ENCODE results near the gene KCTD10.

The KCTD10 gene, protein sequence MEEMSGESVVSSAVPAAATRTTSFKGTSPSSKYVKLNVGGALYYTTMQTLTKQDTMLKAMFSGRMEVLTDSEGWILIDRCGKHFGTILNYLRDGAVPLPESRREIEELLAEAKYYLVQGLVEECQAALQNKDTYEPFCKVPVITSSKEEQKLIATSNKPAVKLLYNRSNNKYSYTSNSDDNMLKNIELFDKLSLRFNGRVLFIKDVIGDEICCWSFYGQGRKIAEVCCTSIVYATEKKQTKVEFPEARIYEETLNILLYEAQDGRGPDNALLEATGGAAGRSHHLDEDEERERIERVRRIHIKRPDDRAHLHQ

DNA sequence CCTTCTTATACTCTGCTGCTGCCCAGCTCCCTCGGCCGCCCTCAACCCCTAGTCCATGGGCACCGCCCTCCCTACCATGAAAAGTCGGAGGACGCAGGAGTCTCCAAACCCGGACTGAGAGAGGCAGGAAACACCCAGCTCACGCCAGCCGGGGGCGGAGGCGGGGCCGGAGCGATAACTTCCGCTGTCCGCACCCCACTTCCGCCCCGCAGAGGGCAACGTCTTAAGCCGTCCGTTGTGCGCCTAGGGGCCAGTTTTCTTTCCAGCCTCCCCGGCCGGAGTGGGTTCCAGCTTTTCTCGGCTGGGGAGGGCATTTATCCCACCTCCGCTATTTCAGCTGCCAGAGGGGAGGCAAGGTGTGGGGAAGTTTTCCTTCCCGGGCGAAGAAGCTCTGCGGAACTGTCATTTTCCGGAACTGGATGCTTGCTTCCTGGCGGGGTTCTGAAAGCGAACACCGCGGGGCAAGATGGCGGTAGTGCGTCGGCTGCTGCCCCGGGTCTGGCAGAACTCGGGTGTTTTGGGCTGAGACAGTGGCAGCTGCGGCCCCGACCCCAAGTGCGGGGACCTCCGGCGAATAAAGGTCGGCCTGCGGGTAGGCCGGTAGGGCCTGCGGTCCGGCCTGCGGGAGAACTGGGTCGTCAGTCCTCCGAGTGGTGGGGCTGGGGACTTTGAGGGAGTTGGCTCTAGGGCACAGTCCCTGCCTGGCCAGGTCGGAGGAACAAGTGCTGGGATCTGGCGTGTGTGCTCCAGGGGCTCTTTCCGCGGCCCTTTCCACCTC, at the start of gene KCTD10, which contains the start of gene UBE3B:
TSS of gene KCTD10 (minus strand) at position 116 of the 778 bp plus-strand sequence. CDS start at position 78, 38 bp downstream.
TSS of gene UBE3B (plus strand) at position 450 of the 778 bp plus-strand sequence. CDS start 5,918 bp downstream, outside the sequence.
- TF ChIP-seq, protein P1, sequence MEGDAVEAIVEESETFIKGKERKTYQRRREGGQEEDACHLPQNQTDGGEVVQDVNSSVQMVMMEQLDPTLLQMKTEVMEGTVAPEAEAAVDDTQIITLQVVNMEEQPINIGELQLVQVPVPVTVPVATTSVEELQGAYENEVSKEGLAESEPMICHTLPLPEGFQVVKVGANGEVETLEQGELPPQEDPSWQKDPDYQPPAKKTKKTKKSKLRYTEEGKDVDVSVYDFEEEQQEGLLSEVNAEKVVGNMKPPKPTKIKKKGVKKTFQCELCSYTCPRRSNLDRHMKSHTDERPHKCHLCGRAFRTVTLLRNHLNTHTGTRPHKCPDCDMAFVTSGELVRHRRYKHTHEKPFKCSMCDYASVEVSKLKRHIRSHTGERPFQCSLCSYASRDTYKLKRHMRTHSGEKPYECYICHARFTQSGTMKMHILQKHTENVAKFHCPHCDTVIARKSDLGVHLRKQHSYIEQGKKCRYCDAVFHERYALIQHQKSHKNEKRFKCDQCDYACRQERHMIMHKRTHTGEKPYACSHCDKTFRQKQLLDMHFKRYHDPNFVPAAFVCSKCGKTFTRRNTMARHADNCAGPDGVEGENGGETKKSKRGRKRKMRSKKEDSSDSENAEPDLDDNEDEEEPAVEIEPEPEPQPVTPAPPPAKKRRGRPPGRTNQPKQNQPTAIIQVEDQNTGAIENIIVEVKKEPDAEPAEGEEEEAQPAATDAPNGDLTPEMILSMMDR (IDR thresholded peaks at IDR 0.05), result no peak
- TF ChIP-seq ZFX (IDR thresholded peaks at IDR 0.05; ENCODE audit: borderline replicate concordance), result no peak

DNA sequence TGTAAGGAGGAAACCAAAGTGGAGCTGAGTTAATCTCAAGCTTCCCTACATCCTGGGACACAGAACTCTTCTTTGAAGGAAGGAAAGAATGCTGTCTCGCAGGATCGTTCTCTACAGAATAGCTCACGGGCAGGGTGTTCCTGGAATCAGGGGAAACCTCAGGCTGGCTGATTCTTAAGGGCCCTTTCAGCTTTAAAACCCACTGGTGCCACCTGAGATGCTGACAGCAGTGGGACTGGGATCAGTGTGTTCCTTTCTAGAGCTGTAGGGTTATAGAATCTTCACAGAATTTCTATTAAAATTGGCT, 48.1 kb upstream of the KCTD10 start:
- TF ChIP-seq, protein P1 (IDR thresholded peaks at IDR 0.05), result no peak
- TF ChIP-seq ZFX (IDR thresholded peaks at IDR 0.05; ENCODE audit: borderline replicate concordance), result no peak
- H3K27ac ChIP-seq, result no peak overlapping the region

More for the DNA sequence above, at the start of gene KCTD10, which contains the start of gene UBE3B:
- H3K27ac ChIP-seq, result peak within 1 kb of the TSS; percentile 78

DNA sequence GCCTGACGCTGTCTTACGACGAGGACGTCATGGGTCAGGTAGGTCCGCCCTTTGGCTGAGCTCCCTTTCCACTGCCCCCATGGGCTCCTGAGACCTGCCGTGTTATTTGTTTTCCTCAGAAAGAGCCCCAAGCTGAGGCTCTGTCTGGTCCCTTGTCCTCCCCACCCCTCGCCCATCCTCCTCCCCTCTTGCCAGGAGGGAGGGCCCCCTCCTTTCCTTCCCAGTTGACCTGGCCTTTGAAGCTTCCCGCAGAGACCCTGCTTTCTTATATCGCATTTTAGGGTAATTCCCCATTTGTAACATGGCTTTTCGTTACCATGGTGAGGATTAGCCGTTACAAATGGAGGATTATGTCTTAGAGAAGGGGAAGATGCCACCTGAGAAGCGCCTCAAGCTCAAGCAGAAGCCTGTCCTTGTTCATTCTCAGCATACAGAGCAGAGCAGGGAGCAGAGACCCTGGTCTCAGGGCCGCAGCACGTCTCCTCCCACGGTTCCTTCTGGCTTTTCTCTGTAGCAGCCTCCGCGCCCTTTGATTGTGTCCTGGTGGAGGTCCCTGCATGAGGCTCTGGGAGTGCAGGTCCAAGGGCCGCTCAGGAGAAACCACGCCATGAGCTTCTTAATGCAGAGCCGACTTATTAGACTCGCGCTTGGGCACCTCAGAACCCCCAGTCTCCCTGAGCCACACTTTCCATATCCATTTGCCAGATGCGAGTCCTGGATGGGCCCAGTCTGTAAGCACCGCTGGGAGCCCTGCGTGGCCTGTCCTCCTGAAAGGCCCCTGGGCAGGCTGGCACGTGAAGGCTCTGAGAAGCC, 47.6 kb upstream of the KCTD10 start:
- TF ChIP-seq ZFX (IDR thresholded peaks at IDR 0.05; ENCODE audit: borderline replicate concordance), result no peak
- no peak overlapping the region for H3K27ac ChIP-seq

DNA sequence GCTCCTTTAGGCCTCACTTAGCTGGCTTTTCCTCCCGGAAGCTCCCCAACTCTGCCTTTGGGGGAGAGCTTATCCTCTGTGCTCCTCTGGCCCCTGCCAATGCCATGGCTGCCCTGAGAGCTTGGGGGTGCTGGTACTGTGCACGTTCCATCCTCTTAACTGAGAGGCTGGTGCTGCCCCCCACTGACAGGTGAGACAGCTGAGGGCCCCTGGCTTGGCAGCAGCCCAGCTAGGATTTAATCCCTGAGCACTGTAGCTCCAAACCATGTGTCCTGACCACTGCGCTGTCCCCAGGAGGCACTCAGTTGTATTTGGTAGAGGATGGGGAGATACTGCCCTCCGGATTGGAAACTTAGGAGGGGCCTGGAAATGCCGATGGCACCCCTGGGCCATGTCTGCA, 46.4 kb upstream of the KCTD10 start:
- no peak overlapping the region for H3K27ac ChIP-seq
- no peak for TF ChIP-seq ZFX (IDR thresholded peaks at IDR 0.05; ENCODE audit: borderline replicate concordance)
- TF ChIP-seq, protein P1 (IDR thresholded peaks at IDR 0.05), result no peak

DNA sequence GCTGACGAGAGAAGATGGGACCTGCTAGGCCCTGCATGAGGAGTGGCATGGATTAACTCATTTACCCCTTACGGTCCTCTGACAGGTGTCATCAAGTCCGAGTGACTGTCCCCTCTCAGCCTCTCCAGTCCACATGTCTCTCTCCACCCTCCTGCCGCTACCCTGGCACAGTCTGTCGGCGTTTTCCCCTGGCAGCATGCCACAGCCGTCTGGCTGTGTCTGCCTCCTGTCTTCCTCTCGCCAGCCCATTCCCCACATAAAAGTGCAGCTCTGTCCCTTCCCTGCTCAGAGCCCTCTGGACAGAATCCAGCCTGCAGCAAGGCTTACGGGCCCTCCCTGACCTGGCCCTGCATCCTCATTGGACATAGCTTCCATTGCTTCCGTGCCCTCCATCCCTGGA, 46.0 kb upstream of the KCTD10 start:
- no peak overlapping the region for H3K27ac ChIP-seq
- TF ChIP-seq, protein P1 (IDR thresholded peaks at IDR 0.05), result no peak
- no peak for TF ChIP-seq ZFX (IDR thresholded peaks at IDR 0.05; ENCODE audit: borderline replicate concordance)

DNA sequence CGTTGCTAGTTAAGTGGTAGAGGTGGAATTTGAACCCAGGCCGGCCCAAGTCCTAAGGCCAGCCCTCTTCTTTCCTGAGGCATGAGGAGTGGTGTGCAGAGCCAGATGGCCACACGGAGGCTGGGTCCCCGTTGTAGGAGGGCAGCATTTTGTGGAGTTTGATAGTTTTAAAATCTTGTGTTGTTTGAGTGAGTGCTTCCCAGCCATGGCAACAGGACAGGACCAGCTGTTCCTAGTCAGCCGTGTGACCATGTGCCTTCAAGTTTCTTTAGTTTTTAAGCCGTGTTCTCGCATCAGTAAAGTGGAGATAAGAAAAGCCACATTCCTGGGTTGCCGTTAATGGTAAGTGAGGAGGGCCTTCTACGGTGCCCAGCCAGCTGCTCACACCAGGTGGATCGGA, 44.7 kb upstream of the KCTD10 start:
- no peak for TF ChIP-seq ZFX (IDR thresholded peaks at IDR 0.05; ENCODE audit: borderline replicate concordance)
- TF ChIP-seq, protein P1 (IDR thresholded peaks at IDR 0.05), result no peak
- no peak overlapping the region for H3K27ac ChIP-seq

DNA sequence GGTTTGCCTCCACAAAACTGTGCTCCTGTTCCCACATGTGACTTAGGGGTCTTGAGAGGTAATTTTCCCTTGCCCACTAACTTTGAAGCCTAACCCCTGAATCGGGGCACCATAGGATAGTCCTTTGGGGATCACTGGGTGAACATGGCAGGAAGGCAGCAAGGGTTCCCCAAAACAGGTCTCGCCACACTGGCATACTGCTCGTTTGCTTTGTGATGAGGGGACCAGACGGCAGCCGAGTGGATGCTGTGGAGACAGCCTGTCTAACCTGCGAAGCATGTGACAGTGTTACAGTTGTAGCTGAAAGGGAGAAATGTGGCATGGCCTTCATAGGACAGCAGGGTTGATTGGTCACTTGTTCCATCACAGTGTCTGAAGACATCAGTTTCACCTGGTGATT, 42.7 kb upstream of the KCTD10 start:
- H3K27ac ChIP-seq, result no peak overlapping the region
- TF ChIP-seq ZFX (IDR thresholded peaks at IDR 0.05; ENCODE audit: borderline replicate concordance), result no peak
- TF ChIP-seq, protein P1 (IDR thresholded peaks at IDR 0.05), result no peak
